Panc1 (cell line): ENCODE measurements around the gene RAB2B.

ENCODE experiments used
- POLR2AphosphoS5 ChIP-seq: IDR thresholded peaks from 2 replicates; pipeline ENCODE4 v1.6.1; 2012; ENCODE audit warnings: mild to moderate bottlenecking, low read depth, low read length, moderate library complexity
- TF ChIP-seq, protein P1 (sequence below): fragments of 450-650 bp; IDR thresholded peaks from 2 replicates; pipeline ENCODE4 v1.5.1; 2017; ENCODE audit warnings: mild to moderate bottlenecking

- TF ChIP-seq, protein P1, sequence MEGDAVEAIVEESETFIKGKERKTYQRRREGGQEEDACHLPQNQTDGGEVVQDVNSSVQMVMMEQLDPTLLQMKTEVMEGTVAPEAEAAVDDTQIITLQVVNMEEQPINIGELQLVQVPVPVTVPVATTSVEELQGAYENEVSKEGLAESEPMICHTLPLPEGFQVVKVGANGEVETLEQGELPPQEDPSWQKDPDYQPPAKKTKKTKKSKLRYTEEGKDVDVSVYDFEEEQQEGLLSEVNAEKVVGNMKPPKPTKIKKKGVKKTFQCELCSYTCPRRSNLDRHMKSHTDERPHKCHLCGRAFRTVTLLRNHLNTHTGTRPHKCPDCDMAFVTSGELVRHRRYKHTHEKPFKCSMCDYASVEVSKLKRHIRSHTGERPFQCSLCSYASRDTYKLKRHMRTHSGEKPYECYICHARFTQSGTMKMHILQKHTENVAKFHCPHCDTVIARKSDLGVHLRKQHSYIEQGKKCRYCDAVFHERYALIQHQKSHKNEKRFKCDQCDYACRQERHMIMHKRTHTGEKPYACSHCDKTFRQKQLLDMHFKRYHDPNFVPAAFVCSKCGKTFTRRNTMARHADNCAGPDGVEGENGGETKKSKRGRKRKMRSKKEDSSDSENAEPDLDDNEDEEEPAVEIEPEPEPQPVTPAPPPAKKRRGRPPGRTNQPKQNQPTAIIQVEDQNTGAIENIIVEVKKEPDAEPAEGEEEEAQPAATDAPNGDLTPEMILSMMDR = no peak
- no peak for TF ChIP-seq POLR2AphosphoS5
These were observed 21.8 kb downstream of the RAB2B start for GRCh38 chr14:21454843-21455544.
